ENCODE measurements around the gene TLE4. TPM values are rescaled to one million over a fixed set of nuclear protein-coding genes. Genes with fewer than 3 reads are reported as not detected.

Gene TLE4
- polyA plus RNA-seq (2013, experiment 1 of 2) = 257 TPM
- polyA plus RNA-seq (2013, experiment 2 of 2) = 256 TPM

DNA sequence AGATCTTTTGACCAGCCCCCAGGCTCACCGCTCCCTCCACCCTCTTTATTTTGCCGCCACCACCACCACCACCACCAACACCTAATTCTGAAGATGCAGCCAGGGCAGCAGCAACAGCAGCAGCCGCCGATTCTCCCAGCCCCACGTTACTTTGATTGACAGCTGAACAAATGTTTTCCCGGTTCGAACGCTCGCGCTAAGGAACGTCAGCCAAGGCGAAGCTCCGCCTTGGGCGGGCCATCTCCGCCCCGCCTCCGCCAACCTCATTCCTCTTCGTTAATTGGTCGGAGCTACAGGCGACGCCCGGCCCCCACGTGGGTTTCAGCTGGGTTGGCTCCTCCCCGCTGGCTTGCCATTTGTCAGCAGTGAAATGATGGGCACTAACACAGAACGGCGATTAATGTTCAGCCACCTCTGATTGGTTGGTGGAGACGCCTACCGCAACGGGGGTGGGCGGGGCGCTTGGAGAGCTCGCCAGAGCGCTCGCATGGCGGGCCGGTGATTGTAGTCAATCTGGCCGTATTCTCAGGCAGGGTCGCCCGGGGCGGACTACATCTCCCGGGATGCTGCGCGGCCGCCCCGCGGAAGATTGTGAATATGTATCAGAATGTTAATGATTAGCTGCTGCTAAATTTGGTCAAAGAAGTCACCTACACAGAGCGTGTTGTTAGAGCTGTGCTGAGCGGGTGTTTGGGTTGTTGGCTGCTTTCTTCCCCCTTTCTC lies at the start of gene TLE4:
Gene TLE4 (plus strand): TSS at position 657 of the 723 bp plus-strand sequence. CDS start 826 bp downstream, outside the sequence.
- DNase-seq (ENCODE audit: low spot score) = peak; percentile 100
- peak within 1 kb of the TSS; percentile 47 for H3K23ac ChIP-seq (ENCODE audit: low read depth, low read length, poor library complexity)
- peak within 1 kb of the TSS; percentile 98 for H3K18ac ChIP-seq (ENCODE audit: low read length)
- peak within 1 kb of the TSS; percentile 97 for H2BK120ac ChIP-seq (ENCODE audit: low read depth, low read length)
- peak within 1 kb of the TSS; percentile 93 for H2AFZ ChIP-seq (ENCODE audit: low read length)
- H2AK5ac ChIP-seq (ENCODE audit: low read depth, low read length) = peak within 1 kb of the TSS; percentile 91
- WGBS, 2 donors (ENCODE audit: extremely low coverage in 2 of 2, insufficient read length in 2 of 2, insufficient replicate concordance in 1 of 2) = no CpG with 5 or more reads among the region's 48 CpGs
- H3K27ac ChIP-seq (replicated peaks; ENCODE audit: low read length) = peak within 1 kb of the TSS; percentile 87
- peaks cover 2 to 28% of the 10 kb centered on the region in 2 donors for H3K36me3 ChIP-seq (replicated peaks in 1 of 2; ENCODE audit: control insufficient read depth in 2 of 2, insufficient read depth in 2 of 2, low read length in 2 of 2)
- peak within 1 kb of the TSS; percentile 32 for H2BK12ac ChIP-seq (ENCODE audit: low read length)
- peak within 1 kb of the TSS; percentile 89 for H3K4me2 ChIP-seq (ENCODE audit: insufficient read depth, low read length, poor library complexity, severe bottlenecking)
- peaks cover 0 to 4% (median 0%) of the 10 kb centered on the region in 3 experiments for H3K27me3 ChIP-seq (ENCODE audit: control insufficient read depth in 3 of 3, insufficient read depth in 3 of 3, low read depth in 1 of 3, low read length in 3 of 3)
- H4K8ac ChIP-seq (ENCODE audit: low read depth, low read length) = no peak within 1 kb of the TSS
- H2BK5ac ChIP-seq (ENCODE audit: low read length) = peak within 1 kb of the TSS; percentile 97
- peaks cover 2 to 9% of the 10 kb centered on the region in 2 donors for H3K4me1 ChIP-seq (ENCODE audit: control insufficient read depth in 2 of 2, insufficient read depth in 1 of 2, low read depth in 1 of 2, low read length in 2 of 2)
- no peak within 1 kb of the TSS for H4K91ac ChIP-seq (ENCODE audit: low read depth, low read length, poor library complexity)
- peak within 1 kb of the TSS; percentile 86 for H3K14ac ChIP-seq (ENCODE audit: low read length)
- no peak within 1 kb of the TSS for H2BK15ac ChIP-seq (ENCODE audit: low read length)
- peak within 1 kb of the TSS; percentile 89 for H3K9ac ChIP-seq (ENCODE audit: low read depth, low read length, poor library complexity)
- peak within 1 kb of the TSS; percentile 87 for H3K4ac ChIP-seq (ENCODE audit: low read length)
- H3K9me3 ChIP-seq (replicated peaks in 1 of 2; ENCODE audit: control insufficient read depth in 2 of 2, insufficient read depth in 1 of 2, low read depth in 1 of 2, low read length in 2 of 2) = peaks cover 0 to 13% of the 10 kb centered on the region in 2 donors
- H3K79me1 ChIP-seq (ENCODE audit: low read depth, low read length) = no peaks in the 10 kb centered on the region
- H3K4me3 ChIP-seq (ENCODE audit: low read length in 2 of 2) = peak within 1 kb of the TSS; percentile 67 to 93

DNA sequence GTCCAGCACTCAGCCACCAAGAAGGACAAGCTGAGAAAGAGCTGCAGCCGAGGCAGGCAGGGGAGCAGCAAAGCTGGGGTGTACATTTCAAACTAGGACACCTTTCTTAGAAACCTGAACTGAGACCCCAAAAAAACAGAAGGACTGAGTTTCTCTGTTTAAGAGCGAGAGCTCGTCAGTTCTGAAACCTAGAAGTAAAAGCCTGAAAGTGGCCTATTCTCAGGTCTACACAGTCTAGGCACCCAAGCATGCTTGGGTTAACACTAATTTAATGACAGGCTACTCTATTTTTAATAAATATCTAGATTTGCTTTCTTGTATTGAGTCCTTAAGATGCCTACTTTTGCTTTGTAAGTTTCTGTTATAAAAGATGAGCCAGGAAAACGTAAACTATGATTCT lies 49.0 kb upstream of the TLE4 start:
- Histone ChIP-seq H2AK5ac (ENCODE audit: low read depth, low read length) (no peak overlapping the region), H3K4me2 (ENCODE audit: insufficient read depth, low read length, poor library complexity, severe bottlenecking) (no peak overlapping the region), H4K8ac (ENCODE audit: low read depth, low read length) (no peak overlapping the region), H2AFZ (ENCODE audit: low read length) (no peak overlapping the region), H3K36me3 (replicated peaks in 1 of 2; ENCODE audit: control insufficient read depth in 2 of 2, insufficient read depth in 2 of 2, low read length in 2 of 2) (no peaks in the 10 kb centered on the region), H2BK15ac (ENCODE audit: low read length) (no peak overlapping the region), H4K91ac (ENCODE audit: low read depth, low read length, poor library complexity) (no peak overlapping the region), H3K9me3 (replicated peaks in 1 of 2; ENCODE audit: control insufficient read depth in 2 of 2, insufficient read depth in 1 of 2, low read depth in 1 of 2, low read length in 2 of 2) (peaks cover 0 to 5% of the 10 kb centered on the region in 2 donors), H2BK120ac (ENCODE audit: low read depth, low read length) (no peak overlapping the region), H3K4ac (ENCODE audit: low read length) (no peak overlapping the region), H3K79me1 (ENCODE audit: low read depth, low read length) (no peaks in the 10 kb centered on the region), H3K4me1 (ENCODE audit: control insufficient read depth in 2 of 2, insufficient read depth in 1 of 2, low read depth in 1 of 2, low read length in 2 of 2) (no peaks in the 10 kb centered on the region), H3K14ac (ENCODE audit: low read length) (no peak overlapping the region), H3K4me3 (ENCODE audit: low read length in 2 of 2) (no peak overlapping the region), H3K18ac (ENCODE audit: low read length) (peak overlapping the region; percentile 6), H3K27ac (replicated peaks; ENCODE audit: low read length) (no peak overlapping the region), H3K23ac (ENCODE audit: low read depth, low read length, poor library complexity) (no peak overlapping the region), H2BK5ac (ENCODE audit: low read length) (no peak overlapping the region), H3K27me3 (ENCODE audit: control insufficient read depth in 3 of 3, insufficient read depth in 3 of 3, low read depth in 1 of 3, low read length in 3 of 3) (peaks cover 0 to 4% (median 0%) of the 10 kb centered on the region in 3 experiments), H2BK12ac (ENCODE audit: low read length) (no peak overlapping the region), H3K9ac (ENCODE audit: low read depth, low read length, poor library complexity) (no peak overlapping the region)
- no peak for DNase-seq (ENCODE audit: low spot score)
- no CpG with 5 or more reads among the region's 4 CpGs for WGBS, 2 donors (ENCODE audit: extremely low coverage in 2 of 2, insufficient read length in 2 of 2, insufficient replicate concordance in 1 of 2)

GRCh38 chr9:79524266-79524665 lies 47.5 kb upstream of the TLE4 start:
- Histone ChIP-seq H3K4me1 (ENCODE audit: control insufficient read depth in 2 of 2, insufficient read depth in 1 of 2, low read depth in 1 of 2, low read length in 2 of 2) (no peaks in the 10 kb centered on the region), H2AK5ac (ENCODE audit: low read depth, low read length) (no peak overlapping the region), H4K91ac (ENCODE audit: low read depth, low read length, poor library complexity) (no peak overlapping the region), H2BK5ac (ENCODE audit: low read length) (no peak overlapping the region), H3K4ac (ENCODE audit: low read length) (no peak overlapping the region), H3K9me3 (replicated peaks in 1 of 2; ENCODE audit: control insufficient read depth in 2 of 2, insufficient read depth in 1 of 2, low read depth in 1 of 2, low read length in 2 of 2) (peaks cover 0 to 5% of the 10 kb centered on the region in 2 donors), H3K23ac (ENCODE audit: low read depth, low read length, poor library complexity) (no peak overlapping the region), H3K18ac (ENCODE audit: low read length) (no peak overlapping the region), H3K9ac (ENCODE audit: low read depth, low read length, poor library complexity) (no peak overlapping the region), H3K27ac (replicated peaks; ENCODE audit: low read length) (no peak overlapping the region), H2BK15ac (ENCODE audit: low read length) (no peak overlapping the region), H2BK120ac (ENCODE audit: low read depth, low read length) (no peak overlapping the region), H4K8ac (ENCODE audit: low read depth, low read length) (no peak overlapping the region), H3K4me3 (ENCODE audit: low read length in 2 of 2) (no peak overlapping the region), H2BK12ac (ENCODE audit: low read length) (no peak overlapping the region), H3K36me3 (replicated peaks in 1 of 2; ENCODE audit: control insufficient read depth in 2 of 2, insufficient read depth in 2 of 2, low read length in 2 of 2) (no peaks in the 10 kb centered on the region), H3K27me3 (ENCODE audit: control insufficient read depth in 3 of 3, insufficient read depth in 3 of 3, low read depth in 1 of 3, low read length in 3 of 3) (peaks cover 0 to 4% (median 0%) of the 10 kb centered on the region in 3 experiments), H3K4me2 (ENCODE audit: insufficient read depth, low read length, poor library complexity, severe bottlenecking) (no peak overlapping the region), H3K79me1 (ENCODE audit: low read depth, low read length) (no peaks in the 10 kb centered on the region), H2AFZ (ENCODE audit: low read length) (no peak overlapping the region), H3K14ac (ENCODE audit: low read length) (no peak overlapping the region)
- no peak for DNase-seq (ENCODE audit: low spot score)

DNA sequence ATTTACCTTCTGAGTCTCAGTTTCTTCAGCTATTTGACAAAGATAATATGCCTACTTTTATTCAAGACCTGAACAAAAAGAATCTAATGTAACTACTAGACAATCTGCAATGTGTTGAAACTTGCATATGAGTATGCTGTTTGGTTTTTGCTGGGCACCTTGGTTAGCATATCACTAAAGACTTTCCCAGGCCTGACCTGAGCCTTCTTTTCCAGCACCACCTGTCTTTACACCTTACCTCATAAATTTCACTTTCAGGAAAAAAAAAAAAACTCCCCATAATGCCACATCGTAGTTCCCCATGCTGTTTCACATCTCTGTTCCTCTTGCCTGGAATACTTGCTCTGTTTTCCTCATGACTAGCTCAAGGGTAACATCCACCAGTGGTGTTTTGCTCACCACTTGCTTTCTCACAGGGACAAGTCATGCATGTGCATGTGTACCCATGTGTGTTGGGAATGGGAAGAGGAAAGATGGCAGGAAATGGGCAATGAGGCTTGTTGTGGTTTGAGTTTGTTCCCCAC lies 45.6 kb upstream of the TLE4 start:
- H3K4me3 ChIP-seq (ENCODE audit: low read length in 2 of 2) = no peak overlapping the region
- no peak overlapping the region for H3K4ac ChIP-seq (ENCODE audit: low read length)
- H2AK5ac ChIP-seq (ENCODE audit: low read depth, low read length) = no peak overlapping the region
- no peak overlapping the region for H3K9ac ChIP-seq (ENCODE audit: low read depth, low read length, poor library complexity)
- peaks cover 0 to 5% of the 10 kb centered on the region in 2 donors for H3K9me3 ChIP-seq (replicated peaks in 1 of 2; ENCODE audit: control insufficient read depth in 2 of 2, insufficient read depth in 1 of 2, low read depth in 1 of 2, low read length in 2 of 2)
- H3K4me2 ChIP-seq (ENCODE audit: insufficient read depth, low read length, poor library complexity, severe bottlenecking) = no peak overlapping the region
- no peak for DNase-seq (ENCODE audit: low spot score)
- no peak overlapping the region for H4K8ac ChIP-seq (ENCODE audit: low read depth, low read length)
- H3K79me1 ChIP-seq (ENCODE audit: low read depth, low read length) = no peaks in the 10 kb centered on the region
- peaks cover 0 to 4% (median 0%) of the 10 kb centered on the region in 3 experiments for H3K27me3 ChIP-seq (ENCODE audit: control insufficient read depth in 3 of 3, insufficient read depth in 3 of 3, low read depth in 1 of 3, low read length in 3 of 3)
- no peak overlapping the region for H3K27ac ChIP-seq (replicated peaks; ENCODE audit: low read length)
- H3K18ac ChIP-seq (ENCODE audit: low read length) = no peak overlapping the region
- H3K4me1 ChIP-seq (ENCODE audit: control insufficient read depth in 2 of 2, insufficient read depth in 1 of 2, low read depth in 1 of 2, low read length in 2 of 2) = no peaks in the 10 kb centered on the region
- no peak overlapping the region for H2BK120ac ChIP-seq (ENCODE audit: low read depth, low read length)
- H2BK15ac ChIP-seq (ENCODE audit: low read length) = no peak overlapping the region
- H2BK5ac ChIP-seq (ENCODE audit: low read length) = no peak overlapping the region
- H3K23ac ChIP-seq (ENCODE audit: low read depth, low read length, poor library complexity) = no peak overlapping the region
- H2AFZ ChIP-seq (ENCODE audit: low read length) = no peak overlapping the region
- no peak overlapping the region for H4K91ac ChIP-seq (ENCODE audit: low read depth, low read length, poor library complexity)
- no peaks in the 10 kb centered on the region for H3K36me3 ChIP-seq (replicated peaks in 1 of 2; ENCODE audit: control insufficient read depth in 2 of 2, insufficient read depth in 2 of 2, low read length in 2 of 2)
- no CpG with 5 or more reads among the region's 1 CpG for WGBS, 2 donors (ENCODE audit: extremely low coverage in 2 of 2, insufficient read length in 2 of 2, insufficient replicate concordance in 1 of 2)
- no peak overlapping the region for H3K14ac ChIP-seq (ENCODE audit: low read length)
- H2BK12ac ChIP-seq (ENCODE audit: low read length) = no peak overlapping the region
